Esophagus muscularis mucosa (tissue), 3 donors: ENCODE data around the gene ICOSLG.

Experiments used
- POLR2A ChIP-seq: fragments of 450-650 bp; IDR thresholded peaks from one replicate; pipeline ENCODE4 v1.6.1; 2017; ENCODE audit warnings: antibody characterized with exemption, moderate library complexity, mild to moderate bottlenecking, low read depth
- TF ChIP-seq, protein P1 (sequence below), 3 experiments: fragments of 200-600 bp in 2 of 3; fragments of 450-650 bp in 1 of 3; sonication (generic) in 2 of 3; IDR thresholded peaks; one replicate each; pipeline ENCODE4 v1.5.1; 2017 to 2019; ENCODE audit warnings: antibody characterized with exemption in 3 of 3, mild to moderate bottlenecking in 2 of 3, moderate library complexity in 1 of 3

DNA sequence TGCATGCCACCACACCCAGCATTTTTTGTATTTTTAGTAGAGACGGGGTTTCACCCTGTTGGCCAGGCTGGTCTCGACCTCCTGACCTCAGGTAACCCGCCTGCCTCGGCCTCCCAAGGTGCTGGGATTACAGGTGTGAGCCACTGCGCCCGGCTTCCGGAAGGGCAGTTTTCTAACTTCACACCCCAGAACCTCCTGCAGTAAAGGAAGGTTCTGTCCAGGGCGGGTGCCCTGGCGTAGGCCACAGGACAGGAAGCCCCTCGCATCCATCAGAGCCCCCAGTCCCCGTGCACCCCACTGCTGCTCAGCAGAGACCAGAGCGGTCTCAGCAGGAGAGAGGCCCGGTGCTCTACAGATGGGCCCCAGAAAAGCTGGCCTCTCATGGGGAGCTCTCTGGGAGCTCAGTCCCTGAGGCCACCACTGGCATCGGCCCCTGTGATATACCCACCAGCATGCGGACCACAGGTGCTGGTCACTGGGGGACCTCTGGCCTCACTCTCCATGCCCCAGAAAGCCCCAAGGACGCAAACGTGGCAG lies 25.1 kb upstream of the ICOSLG start:
- TF ChIP-seq, protein P1, sequence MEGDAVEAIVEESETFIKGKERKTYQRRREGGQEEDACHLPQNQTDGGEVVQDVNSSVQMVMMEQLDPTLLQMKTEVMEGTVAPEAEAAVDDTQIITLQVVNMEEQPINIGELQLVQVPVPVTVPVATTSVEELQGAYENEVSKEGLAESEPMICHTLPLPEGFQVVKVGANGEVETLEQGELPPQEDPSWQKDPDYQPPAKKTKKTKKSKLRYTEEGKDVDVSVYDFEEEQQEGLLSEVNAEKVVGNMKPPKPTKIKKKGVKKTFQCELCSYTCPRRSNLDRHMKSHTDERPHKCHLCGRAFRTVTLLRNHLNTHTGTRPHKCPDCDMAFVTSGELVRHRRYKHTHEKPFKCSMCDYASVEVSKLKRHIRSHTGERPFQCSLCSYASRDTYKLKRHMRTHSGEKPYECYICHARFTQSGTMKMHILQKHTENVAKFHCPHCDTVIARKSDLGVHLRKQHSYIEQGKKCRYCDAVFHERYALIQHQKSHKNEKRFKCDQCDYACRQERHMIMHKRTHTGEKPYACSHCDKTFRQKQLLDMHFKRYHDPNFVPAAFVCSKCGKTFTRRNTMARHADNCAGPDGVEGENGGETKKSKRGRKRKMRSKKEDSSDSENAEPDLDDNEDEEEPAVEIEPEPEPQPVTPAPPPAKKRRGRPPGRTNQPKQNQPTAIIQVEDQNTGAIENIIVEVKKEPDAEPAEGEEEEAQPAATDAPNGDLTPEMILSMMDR (IDR thresholded peaks at IDR 0.05), result no peak
- no peak for TF ChIP-seq POLR2A
